GM12872 (cell line): ENCODE data around the gene CGB7.
A peak's percentile ranks its signal among the peaks of the same experiment; 100 is the strongest.

Experiments used
- CTCF ChIP-seq: IDR thresholded peaks from 3 replicates; pipeline ENCODE4 v1.5.1; 2011; ENCODE audit warnings: low read depth, mild to moderate bottlenecking, low read length, moderate library complexity; ENCODE audit not compliant: insufficient read depth

CGB7 gene

DNA sequence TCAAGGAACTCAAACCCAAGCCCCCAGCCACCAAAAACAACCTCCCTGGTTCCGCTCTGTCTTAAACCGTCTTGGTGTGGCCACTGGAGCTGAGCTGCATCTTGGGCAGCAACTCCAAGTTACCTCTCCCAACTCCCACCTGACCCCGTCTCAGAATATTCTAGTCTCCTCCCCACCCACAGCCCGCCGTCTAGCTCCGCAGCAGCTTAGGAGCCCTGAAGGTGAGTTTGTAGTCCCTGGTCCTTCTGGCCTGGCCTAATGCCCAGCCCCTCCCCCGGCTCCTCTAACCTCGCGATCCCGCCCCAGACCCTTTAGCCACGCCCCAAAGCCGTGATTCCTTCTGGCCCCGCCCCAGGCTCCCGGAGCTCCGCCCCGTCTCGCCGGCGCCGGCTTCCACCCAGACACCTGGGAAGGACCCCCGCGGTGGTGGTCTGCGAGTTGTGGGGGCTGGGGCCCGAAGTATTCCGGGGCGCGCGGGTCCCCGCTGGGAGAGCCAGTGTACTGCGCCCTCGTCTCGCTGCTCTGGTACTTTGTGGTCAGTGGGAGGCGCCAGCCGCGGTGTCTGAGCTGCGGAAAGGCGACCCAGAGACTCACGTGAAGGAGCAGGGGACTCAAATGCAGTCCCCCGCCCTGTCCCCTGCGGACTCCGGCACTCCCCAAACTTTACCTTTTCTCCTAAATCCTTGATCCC lies 38.2 kb downstream of the CGB7 start:
- peak; percentile 21; the same call in 1 of the 3 replicates for TF ChIP-seq CTCF

- TF ChIP-seq CTCF: peak; percentile 70
These were observed 39.7 kb downstream of the CGB7 start for GRCh38 chr19:49017666-49018351.

GRCh38 chr19:49017041-49017665 lies 40.4 kb downstream of the CGB7 start, which contains the start of gene LHB:
Gene LHB, minus strand, starts transcription at chr19:49017091. Its CDS starts 10 bp downstream, at chr19:49017081.
- TF ChIP-seq CTCF: no peak

DNA sequence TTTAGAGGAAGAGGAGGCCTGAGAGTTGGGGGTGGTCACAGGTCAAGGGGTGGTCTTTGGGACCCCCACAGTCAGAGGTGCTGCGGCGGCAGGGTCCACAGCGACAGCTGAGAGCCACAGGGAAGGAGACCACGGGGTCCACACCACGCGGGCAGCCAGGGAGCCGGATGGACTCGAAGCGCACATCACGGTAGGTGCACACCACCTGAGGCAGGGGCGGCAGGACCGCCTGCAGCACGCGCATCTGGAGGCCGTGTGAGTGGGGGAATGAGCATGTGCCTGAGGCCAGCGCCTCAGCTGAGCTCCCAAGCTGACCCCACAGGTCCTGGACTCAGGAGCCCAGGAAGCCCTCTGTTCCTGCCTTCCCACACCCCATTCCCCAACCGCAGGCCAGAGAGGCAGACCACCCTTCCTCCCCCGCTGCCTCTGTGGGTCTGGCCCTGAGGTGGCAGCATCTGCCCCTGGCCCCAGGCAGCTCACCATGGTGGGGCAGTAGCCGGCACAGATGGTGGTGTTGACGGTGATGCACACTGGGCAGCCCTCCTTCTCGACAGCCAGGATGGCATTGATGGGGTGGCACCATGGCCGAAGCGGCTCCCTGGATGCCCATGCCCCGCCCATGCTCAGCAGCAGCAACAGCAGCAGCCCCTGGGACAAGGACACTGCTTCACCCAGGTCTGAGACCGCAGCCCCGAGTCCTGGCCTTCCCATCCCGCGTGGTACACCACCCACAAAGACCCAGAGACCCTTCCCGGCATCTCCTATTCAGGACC lies 41.3 kb downstream of the CGB7 start:
- TF ChIP-seq CTCF: no peak

GRCh38 chr19:49014870-49015255 lies 42.7 kb downstream of the CGB7 start:
- no peak for TF ChIP-seq CTCF

- no peak for TF ChIP-seq CTCF
These were observed 43.3 kb downstream of the CGB7 start for GRCh38 chr19:49014123-49014869.
